ENCODE data around the gene MALSU1. TPM values are rescaled to one million over a fixed set of nuclear protein-coding genes. Genes with fewer than 3 reads are reported as not detected.

MALSU1 gene
- total RNA-seq, 5 donors from 2014 or later (not counting 1 experiment from before 2014, with no cell fraction given): 29.0 to 39.6 (median 37.9) TPM

- Histone ChIP-seq H3K9me3 (no peaks in the 10 kb centered on the region), H3K27me3 (replicated peaks in 1 of 2; ENCODE audit: control insufficient read depth in 2 of 2, extremely low read depth in 1 of 2, insufficient read depth in 2 of 2, low read length in 1 of 2) (no peaks in the 10 kb centered on the region), H3K4me3 (ENCODE audit: control insufficient read depth in 1 of 2, extremely low read depth in 1 of 2, low read length in 1 of 2) (no peak overlapping the region), H3K36me3 (ENCODE audit: control insufficient read depth in 2 of 2, extremely low read depth in 1 of 2, insufficient read depth in 1 of 2, low read length in 1 of 2) (no peaks in the 10 kb centered on the region), H3K4me1 (ENCODE audit: control insufficient read depth in 1 of 2, extremely low read depth in 1 of 2, insufficient read depth in 2 of 2, low read length in 2 of 2) (peaks cover 6 to 8% of the 10 kb centered on the region in 2 experiments), H3K27ac (ENCODE audit: low read length) (no peak overlapping the region)
- POLR2A ChIA-PET: interaction anchor here (0.6 to 0.7 kb wide), 2 partner anchors 88 to 92 kb away, joined by 3 read pairs; no protein-coding TSS in a partner anchor
- CTCF ChIA-PET: no interaction called here
- no peak overlapping the region for H3K27ac Mint-ChIP-seq
- H3K36me3 Mint-ChIP-seq: peaks cover 3% of the 10 kb centered on the region
- ATAC-seq (replicated peaks in 1 of 4) (no peak), DNase-seq (no peak)
- H3K9me3 Mint-ChIP-seq: no peaks in the 10 kb centered on the region
- H3K4me3 Mint-ChIP-seq: no peak overlapping the region
- H3K27me3 Mint-ChIP-seq: peaks cover 0 to 7% of the 10 kb centered on the region in 2 donors
- peaks cover 26 to 30% (median 27%) of the 10 kb centered on the region in 3 donors for H3K4me1 Mint-ChIP-seq
Measured at GRCh38 chr7:23343102-23343501, 44.0 kb downstream of the MALSU1 start.

DNA sequence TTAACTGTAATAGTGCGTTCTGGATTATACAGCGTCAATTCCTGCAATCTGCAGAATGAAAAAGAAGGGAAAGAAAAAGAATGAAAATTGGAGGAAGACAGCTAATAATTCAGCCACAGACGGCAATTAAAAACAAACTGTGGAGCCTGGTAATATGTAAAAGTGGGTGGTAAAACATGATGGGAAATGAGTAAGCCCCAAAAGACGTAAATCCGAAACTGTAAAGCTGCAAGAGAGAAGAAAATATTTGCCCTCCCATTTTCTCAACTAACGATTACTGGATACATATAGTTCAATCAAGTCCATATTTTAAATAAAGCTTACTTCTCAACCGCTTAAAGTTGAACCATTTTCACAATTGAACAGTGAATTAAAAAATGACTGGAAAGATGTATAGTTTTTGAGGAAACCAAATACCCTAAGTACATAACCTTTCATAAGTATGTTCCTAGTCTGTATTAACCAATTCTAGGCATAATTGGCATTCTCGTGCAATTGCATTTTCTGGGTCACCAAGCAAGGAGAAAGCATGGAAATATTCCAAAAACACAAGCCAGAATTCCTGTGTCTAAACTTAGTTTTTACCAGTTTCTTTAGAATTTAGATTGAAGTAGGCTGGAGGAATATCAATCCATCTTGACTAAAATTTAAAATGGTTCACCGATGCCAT lies 44.8 kb downstream of the MALSU1 start:
- Histone ChIP-seq H3K4me1 (ENCODE audit: control insufficient read depth in 1 of 2, extremely low read depth in 1 of 2, insufficient read depth in 2 of 2, low read length in 2 of 2) (peaks cover 6 to 8% of the 10 kb centered on the region in 2 experiments), H3K27ac (ENCODE audit: low read length) (no peak overlapping the region), H3K36me3 (ENCODE audit: control insufficient read depth in 2 of 2, extremely low read depth in 1 of 2, insufficient read depth in 1 of 2, low read length in 1 of 2) (no peaks in the 10 kb centered on the region), H3K27me3 (replicated peaks in 1 of 2; ENCODE audit: control insufficient read depth in 2 of 2, extremely low read depth in 1 of 2, insufficient read depth in 2 of 2, low read length in 1 of 2) (no peaks in the 10 kb centered on the region), H3K9me3 (no peaks in the 10 kb centered on the region), H3K4me3 (ENCODE audit: control insufficient read depth in 1 of 2, extremely low read depth in 1 of 2, low read length in 1 of 2) (no peak overlapping the region)
- H3K9me3 Mint-ChIP-seq: no peaks in the 10 kb centered on the region
- peaks cover 2% of the 10 kb centered on the region for H3K36me3 Mint-ChIP-seq
- peaks cover 26 to 30% (median 27%) of the 10 kb centered on the region in 3 donors for H3K4me1 Mint-ChIP-seq
- 92% methylated on average over 2 of the region's 9 CpGs for WGBS (ENCODE audit: insufficient coverage)
- H3K27ac Mint-ChIP-seq: no peak overlapping the region
- H3K4me3 Mint-ChIP-seq: no peak overlapping the region
- no peak for ATAC-seq (replicated peaks in 1 of 4)
- no peak for DNase-seq
- ChIA-PET POLR2A (interaction anchor here (0.6 to 1.0 kb wide), 3 partner anchors 32 to 232 kb away, joined by 3 to 11 read pairs (median 4); no protein-coding TSS in a partner anchor), CTCF (no interaction called here)
- H3K27me3 Mint-ChIP-seq: peaks cover 0 to 6% of the 10 kb centered on the region in 2 donors

GRCh38 chr7:23345601-23346000 lies 46.5 kb downstream of the MALSU1 start:
- Histone ChIP-seq H3K36me3 (ENCODE audit: control insufficient read depth in 2 of 2, extremely low read depth in 1 of 2, insufficient read depth in 1 of 2, low read length in 1 of 2) (no peaks in the 10 kb centered on the region), H3K4me3 (ENCODE audit: control insufficient read depth in 1 of 2, extremely low read depth in 1 of 2, low read length in 1 of 2) (no peak overlapping the region), H3K27ac (ENCODE audit: low read length) (peak overlapping the region; percentile 29), H3K27me3 (replicated peaks in 1 of 2; ENCODE audit: control insufficient read depth in 2 of 2, extremely low read depth in 1 of 2, insufficient read depth in 2 of 2, low read length in 1 of 2) (no peaks in the 10 kb centered on the region), H3K9me3 (no peaks in the 10 kb centered on the region), H3K4me1 (ENCODE audit: control insufficient read depth in 1 of 2, extremely low read depth in 1 of 2, insufficient read depth in 2 of 2, low read length in 2 of 2) (peaks cover 6 to 8% of the 10 kb centered on the region in 2 experiments)
- Mint-ChIP-seq H3K4me1 (peaks cover 26 to 30% (median 27%) of the 10 kb centered on the region in 3 donors), H3K4me3 (peak overlapping the region; percentile 73 to 81 (median 75)), H3K9me3 (no peaks in the 10 kb centered on the region), H3K36me3 (no peaks in the 10 kb centered on the region), H3K27ac (peak overlapping the region; percentile 82 to 88), H3K27me3 (no peaks in the 10 kb centered on the region)
- ATAC-seq (replicated peaks in 1 of 4) (no peak), DNase-seq (peak in 1 of 35 experiments; percentile 9)
- CTCF ChIA-PET: interaction anchor here (0.5 to 1.1 kb wide), 5 partner anchors 12 to 363 kb away, joined by 3 to 7 read pairs (median 3); no protein-coding TSS in a partner anchor
- WGBS (ENCODE audit: insufficient coverage): 92% methylated on average over 3 of the region's 6 CpGs
- POLR2A ChIA-PET: interaction anchor here in 1 of 2 donors (0.5 to 0.6 kb wide), 2 partner anchors 140 to 365 kb away, joined by 3 to 4 read pairs; no protein-coding TSS in a partner anchor

- POLR2A ChIA-PET: interaction anchor here in 1 of 2 donors (0.6 kb wide), 2 partner anchors 139 to 186 kb away, joined by 3 read pairs; no protein-coding TSS in a partner anchor
- 8% methylated on average over 6 of the region's 8 CpGs for WGBS (ENCODE audit: insufficient coverage)
- peak; percentile 72 to 90 (median 74) for ATAC-seq (replicated peaks in 1 of 4)
- Mint-ChIP-seq H3K27ac (peak overlapping the region; percentile 82 to 88), H3K36me3 (no peaks in the 10 kb centered on the region), H3K9me3 (no peaks in the 10 kb centered on the region), H3K4me3 (peak overlapping the region; percentile 73 to 81 (median 75)), H3K27me3 (no peaks in the 10 kb centered on the region), H3K4me1 (peaks cover 26 to 30% (median 27%) of the 10 kb centered on the region in 3 donors)
- H3K36me3 ChIP-seq (ENCODE audit: control insufficient read depth in 2 of 2, extremely low read depth in 1 of 2, insufficient read depth in 1 of 2, low read length in 1 of 2): no peaks in the 10 kb centered on the region
- no peaks in the 10 kb centered on the region for H3K27me3 ChIP-seq (replicated peaks in 1 of 2; ENCODE audit: control insufficient read depth in 2 of 2, extremely low read depth in 1 of 2, insufficient read depth in 2 of 2, low read length in 1 of 2)
- CTCF ChIA-PET: interaction anchor here (0.6 to 2.0 kb wide), 9 partner anchors 12 to 275 kb away, joined by 3 to 7 read pairs (median 3); no protein-coding TSS in a partner anchor
- H3K4me3 ChIP-seq (ENCODE audit: control insufficient read depth in 1 of 2, extremely low read depth in 1 of 2, low read length in 1 of 2): peak overlapping the region; percentile 42 to 66
- H3K27ac ChIP-seq (ENCODE audit: low read length): peak overlapping the region; percentile 29
- peaks cover 6 to 8% of the 10 kb centered on the region in 2 experiments for H3K4me1 ChIP-seq (ENCODE audit: control insufficient read depth in 1 of 2, extremely low read depth in 1 of 2, insufficient read depth in 2 of 2, low read length in 2 of 2)
- DNase-seq: peak in 1 of 35 experiments; percentile 56
- no peaks in the 10 kb centered on the region for H3K9me3 ChIP-seq
Measured at GRCh38 chr7:23346316-23346715, 47.2 kb downstream of the MALSU1 start.

- 80% methylated on average over 1 of the region's 9 CpGs for WGBS (ENCODE audit: insufficient coverage)
- ATAC-seq (replicated peaks in 1 of 4) (no peak), DNase-seq (no peak)
- Histone ChIP-seq H3K9me3 (no peaks in the 10 kb centered on the region), H3K4me1 (ENCODE audit: control insufficient read depth in 1 of 2, extremely low read depth in 1 of 2, insufficient read depth in 2 of 2, low read length in 2 of 2) (peaks cover 6 to 8% of the 10 kb centered on the region in 2 experiments), H3K27me3 (replicated peaks in 1 of 2; ENCODE audit: control insufficient read depth in 2 of 2, extremely low read depth in 1 of 2, insufficient read depth in 2 of 2, low read length in 1 of 2) (no peaks in the 10 kb centered on the region), H3K36me3 (ENCODE audit: control insufficient read depth in 2 of 2, extremely low read depth in 1 of 2, insufficient read depth in 1 of 2, low read length in 1 of 2) (no peaks in the 10 kb centered on the region), H3K27ac (ENCODE audit: low read length) (no peak overlapping the region), H3K4me3 (ENCODE audit: control insufficient read depth in 1 of 2, extremely low read depth in 1 of 2, low read length in 1 of 2) (no peak overlapping the region)
- Mint-ChIP-seq H3K27ac (peak overlapping the region; percentile 56 to 59), H3K9me3 (no peaks in the 10 kb centered on the region), H3K4me3 (peak overlapping the region; percentile 44 to 75 (median 66)), H3K4me1 (peaks cover 26 to 30% (median 27%) of the 10 kb centered on the region in 3 donors), H3K27me3 (no peaks in the 10 kb centered on the region), H3K36me3 (no peaks in the 10 kb centered on the region)
- POLR2A ChIA-PET: interaction anchor here in 1 of 2 donors (1.0 kb wide), 1 partner anchor 49 kb away, joined by 3 read pairs; the partner anchor contains the start of gene MALSU1
- CTCF ChIA-PET: interaction anchor here (1.2 to 2.0 kb wide), 3 partner anchors 11 to 74 kb away, joined by 3 to 7 read pairs (median 7); no protein-coding TSS in a partner anchor
Measured at GRCh38 chr7:23347033-23347681, 48.0 kb downstream of the MALSU1 start.

DNA sequence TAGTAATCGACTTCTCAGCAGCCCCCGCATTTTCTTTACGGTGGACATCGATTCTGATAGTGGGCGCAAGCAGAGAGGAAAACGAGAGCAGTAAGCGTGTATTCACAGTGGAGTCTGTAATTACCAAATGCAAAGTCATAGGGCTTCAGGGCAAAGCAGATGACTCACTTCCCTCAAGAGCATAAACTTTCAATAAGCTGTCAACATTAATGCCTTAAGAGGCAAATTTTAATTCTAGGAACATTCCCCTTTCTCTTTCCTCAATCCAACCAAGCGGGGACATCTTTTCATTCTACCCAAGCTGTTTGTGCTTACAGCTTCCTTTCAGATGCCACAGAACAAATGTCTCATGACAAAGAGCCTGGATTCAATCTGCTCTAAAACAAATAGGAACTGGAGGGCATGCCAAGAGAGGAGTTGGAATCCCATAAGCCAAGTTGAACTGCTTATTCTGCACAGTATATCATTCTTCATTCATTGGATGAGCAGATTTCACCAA lies 48.6 kb downstream of the MALSU1 start:
- H3K4me3 ChIP-seq (ENCODE audit: control insufficient read depth in 1 of 2, extremely low read depth in 1 of 2, low read length in 1 of 2): no peak overlapping the region
- Mint-ChIP-seq H3K27me3 (no peaks in the 10 kb centered on the region), H3K27ac (peak overlapping the region; percentile 24 to 42), H3K36me3 (no peaks in the 10 kb centered on the region), H3K4me3 (peak overlapping the region in 1 of 3 donors; percentile 75), H3K4me1 (peaks cover 26 to 30% (median 27%) of the 10 kb centered on the region in 3 donors), H3K9me3 (no peaks in the 10 kb centered on the region)
- WGBS (ENCODE audit: insufficient coverage): 75% methylated on average over 8 of the region's 8 CpGs
- H3K27me3 ChIP-seq (replicated peaks in 1 of 2; ENCODE audit: control insufficient read depth in 2 of 2, extremely low read depth in 1 of 2, insufficient read depth in 2 of 2, low read length in 1 of 2): no peaks in the 10 kb centered on the region
- ChIA-PET POLR2A (interaction anchor here in 1 of 2 donors (1.0 kb wide), 1 partner anchor 49 kb away, joined by 3 read pairs; the partner anchor contains the start of gene MALSU1), CTCF (interaction anchor here (1.2 to 2.0 kb wide), 2 partner anchors 10 to 75 kb away, joined by 7 read pairs; no protein-coding TSS in a partner anchor)
- H3K9me3 ChIP-seq: no peaks in the 10 kb centered on the region
- H3K27ac ChIP-seq (ENCODE audit: low read length): no peak overlapping the region
- peaks cover 6 to 8% of the 10 kb centered on the region in 2 experiments for H3K4me1 ChIP-seq (ENCODE audit: control insufficient read depth in 1 of 2, extremely low read depth in 1 of 2, insufficient read depth in 2 of 2, low read length in 2 of 2)
- ATAC-seq (replicated peaks in 1 of 4): no peak
- no peaks in the 10 kb centered on the region for H3K36me3 ChIP-seq (ENCODE audit: control insufficient read depth in 2 of 2, extremely low read depth in 1 of 2, insufficient read depth in 1 of 2, low read length in 1 of 2)
- DNase-seq: no peak

Measured in T-cell (primary cell).